GM21526 (cell line): Measurements from ENCODE around the gene CLCN1.
"Not testable (repeated sequence)": the region's sequence is repeated elsewhere in the genome, so short reads cannot be mapped to it uniquely, and the experiment has no call there.

ENCODE experiments used
- ATAC-seq: cut with Tn5 transposase; IDR thresholded peaks from one replicate; pipeline ENCODE4 v1.9.1; 2021; ENCODE audit warnings: moderate library complexity; ENCODE audit not compliant: unreplicated experiment, low FRiP score

Gene CLCN1

GRCh38 chr7:143315776-143316175 lies at the start of gene CLCN1:
Gene CLCN1, plus strand, starts transcription at chr7:143316111. Its CDS starts 102 bp downstream, at chr7:143316213.
- ATAC-seq: no peak

DNA sequence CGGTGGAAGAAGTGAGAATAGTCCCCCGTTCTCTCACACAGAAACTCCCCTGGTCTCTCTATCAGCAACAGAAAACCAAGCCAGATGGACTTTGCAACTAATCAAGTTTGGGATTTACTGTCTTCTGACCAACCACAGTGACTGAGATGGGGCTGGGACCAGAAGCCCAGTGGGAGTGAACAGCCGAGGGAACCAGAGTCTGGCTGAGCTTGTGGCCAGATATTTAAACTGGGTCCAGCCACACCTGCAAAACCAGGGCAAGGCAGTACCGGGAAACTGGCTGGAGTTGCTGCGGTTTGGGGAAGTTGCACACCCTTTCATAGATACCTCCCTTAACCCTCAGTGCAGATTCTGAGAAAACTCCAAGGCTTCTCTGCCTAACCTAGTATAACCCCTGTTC lies 46.7 kb upstream of the CLCN1 start:
- ATAC-seq: no peak

- ATAC-seq: no peak
These were observed 44.7 kb upstream of the CLCN1 start for GRCh38 chr7:143271240-143271639.

DNA sequence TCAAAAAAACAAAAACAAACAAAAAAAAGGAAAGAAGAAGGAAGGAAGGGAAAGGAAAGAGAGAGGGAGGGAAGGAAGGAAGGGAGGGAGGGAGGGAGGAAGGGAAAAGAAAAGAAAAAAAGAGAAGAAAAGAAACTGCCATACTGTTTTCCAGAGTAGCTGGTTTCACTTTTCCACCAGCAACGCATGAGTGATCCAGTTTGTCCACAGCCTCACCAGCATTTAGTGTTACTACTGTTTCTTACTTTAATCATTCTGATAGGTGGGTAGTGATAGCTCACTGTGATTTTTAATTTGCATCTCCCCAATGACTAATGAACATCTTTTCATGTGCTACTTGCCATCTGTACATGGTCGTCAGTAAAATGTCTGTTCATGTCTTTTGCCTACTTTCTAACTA lies 43.0 kb upstream of the CLCN1 start:
- no peak for ATAC-seq

GRCh38 chr7:143279186-143280098 lies 36.5 kb upstream of the CLCN1 start:
- ATAC-seq: no peak

DNA sequence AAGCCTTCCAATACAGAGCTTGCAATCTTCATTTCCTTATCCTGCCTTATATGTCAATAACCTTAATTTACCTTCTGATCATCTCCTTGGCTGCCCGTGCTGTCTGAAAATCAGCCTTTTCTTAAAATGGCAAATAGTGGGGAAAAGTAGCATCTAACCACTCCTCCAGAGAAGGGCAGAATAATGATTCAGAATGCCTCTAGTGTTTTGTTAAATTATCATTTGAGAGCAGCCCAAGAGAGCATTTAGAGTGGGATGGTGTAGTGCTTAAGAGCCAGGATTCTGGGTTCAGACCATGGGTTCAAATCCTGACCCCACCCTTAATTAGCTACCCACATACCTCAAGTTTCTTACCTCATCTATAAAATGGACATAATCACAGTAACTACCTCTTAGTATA lies 35.8 kb upstream of the CLCN1 start:
- ATAC-seq: no peak

DNA sequence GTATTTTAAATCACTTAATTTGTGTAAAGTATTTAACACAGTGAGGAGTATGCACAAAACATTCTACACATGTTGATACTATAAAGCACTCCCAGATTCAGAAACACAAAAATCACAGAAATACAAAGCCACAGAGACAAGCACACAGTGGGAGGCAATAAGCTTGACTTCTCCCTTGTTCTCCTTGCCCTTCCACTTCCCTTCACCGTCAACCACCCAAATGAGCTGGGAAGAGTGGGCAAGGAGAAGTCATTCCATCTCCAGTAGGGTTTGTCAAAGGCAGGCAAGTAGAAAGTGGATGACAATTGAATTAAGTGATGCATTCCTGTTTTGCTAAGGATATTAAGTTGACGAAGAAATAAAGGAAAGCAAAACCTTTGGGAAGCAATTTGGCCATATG lies 35.3 kb upstream of the CLCN1 start:
- ATAC-seq: no peak

DNA sequence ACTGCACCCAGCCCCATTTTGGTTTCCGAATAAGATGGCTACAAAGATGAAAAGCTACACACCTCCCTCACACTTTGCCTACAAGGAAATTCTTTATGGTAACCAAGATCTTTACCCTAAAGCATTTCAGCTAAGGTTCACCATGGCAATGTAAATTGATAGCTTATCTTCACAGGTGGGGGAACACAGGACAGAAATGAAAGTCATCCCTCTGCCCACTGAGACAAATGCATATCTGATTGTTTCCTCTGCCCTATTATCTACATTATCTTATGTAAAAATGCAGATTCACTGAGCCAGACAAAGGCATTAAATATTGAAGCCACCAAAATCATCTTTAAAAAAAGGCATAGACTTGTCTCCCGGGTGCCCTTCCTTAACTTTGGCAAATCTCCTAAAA lies 34.4 kb upstream of the CLCN1 start:
- ATAC-seq: no peak

DNA sequence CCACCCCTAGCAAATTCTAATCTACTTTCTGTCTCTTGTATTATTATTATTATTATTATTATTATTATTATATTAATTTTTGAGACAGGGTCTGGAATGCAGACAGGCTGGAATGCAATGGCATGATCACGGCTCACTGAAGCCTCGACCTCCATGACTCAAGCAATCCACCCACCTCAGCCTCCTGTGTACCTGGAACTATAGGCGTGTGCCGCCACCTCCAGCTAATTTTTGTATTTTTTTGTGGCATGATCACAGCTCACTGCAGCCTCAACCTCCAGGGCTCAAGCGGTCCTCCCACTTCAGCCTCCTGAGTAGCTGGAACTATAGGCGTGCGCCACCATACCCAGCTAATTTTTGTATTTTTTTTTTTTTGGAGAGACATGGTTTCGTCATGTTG lies 33.8 kb upstream of the CLCN1 start:
- no peak for ATAC-seq

DNA sequence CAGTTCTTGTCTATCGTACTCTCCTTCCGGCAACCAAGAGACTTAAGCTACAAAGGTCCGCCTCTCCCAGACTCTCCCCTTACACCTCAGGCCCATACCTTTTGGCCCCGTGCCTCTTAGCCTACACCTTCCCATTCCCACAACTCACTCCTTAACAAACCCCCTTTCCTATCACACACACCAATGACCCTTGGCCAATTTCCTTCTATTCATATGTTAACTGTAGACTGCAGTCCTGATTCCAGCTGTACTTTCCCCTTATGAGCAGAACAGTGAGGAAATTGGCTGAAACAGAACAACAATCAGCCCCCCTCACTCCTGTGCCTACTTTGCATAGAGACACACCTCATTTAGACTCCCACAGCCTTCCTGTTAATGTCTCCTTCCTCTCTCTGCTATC lies 32.5 kb upstream of the CLCN1 start:
- no peak for ATAC-seq

- ATAC-seq: no peak
These were observed 31.1 kb upstream of the CLCN1 start, which contains the start of gene TMEM139 for GRCh38 chr7:143284591-143285469. Gene TMEM139, plus strand, starts transcription at chr7:143284958. Its CDS starts 1,000 bp downstream, at chr7:143285958.

DNA sequence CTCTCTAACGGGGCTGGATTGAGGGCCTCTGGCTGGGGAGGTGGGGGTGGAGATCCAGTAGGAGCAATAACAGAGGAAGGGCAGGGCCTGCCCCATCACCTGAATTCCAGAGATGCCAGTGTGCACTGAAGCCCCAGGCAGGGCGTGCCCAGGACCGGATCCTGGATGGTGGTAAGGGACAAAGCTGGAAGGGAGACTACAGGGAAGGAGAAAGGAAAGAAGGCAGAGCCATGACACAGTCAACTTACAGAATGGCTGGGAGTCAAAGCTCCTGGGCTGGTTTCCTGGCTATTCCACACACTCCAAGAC lies 30.5 kb upstream of the CLCN1 start:
- no peak for ATAC-seq

- ATAC-seq: no peak
These were observed 29.9 kb upstream of the CLCN1 start for GRCh38 chr7:143285806-143286521.

DNA sequence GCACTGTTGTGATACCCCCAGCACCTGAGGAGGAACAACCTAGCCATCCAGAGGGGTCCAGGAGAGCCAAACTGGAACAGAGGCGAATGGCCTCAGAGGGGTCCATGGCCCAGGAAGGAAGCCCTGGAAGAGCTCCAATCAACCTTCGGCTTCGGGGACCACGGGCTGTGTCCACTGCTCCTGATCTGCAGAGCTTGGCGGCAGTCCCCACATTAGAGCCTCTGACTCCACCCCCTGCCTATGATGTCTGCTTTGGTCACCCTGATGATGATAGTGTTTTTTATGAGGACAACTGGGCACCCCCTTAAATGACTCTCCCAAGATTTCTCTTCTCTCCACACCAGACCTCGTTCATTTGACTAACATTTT lies 29.4 kb upstream of the CLCN1 start:
- ATAC-seq: no peak

GRCh38 chr7:143287339-143287934 lies 28.5 kb upstream of the CLCN1 start:
- ATAC-seq: no peak

GRCh38 chr7:143287935-143288826 lies 27.7 kb upstream of the CLCN1 start, which contains the start of gene CASP2:
Gene CASP2, plus strand, starts transcription at chr7:143288351. Its CDS starts 105 bp downstream, at chr7:143288456.
- peak; percentile 90 for ATAC-seq

- peak; percentile 2 for ATAC-seq
These were observed 27.1 kb upstream of the CLCN1 start for GRCh38 chr7:143288836-143289235.

DNA sequence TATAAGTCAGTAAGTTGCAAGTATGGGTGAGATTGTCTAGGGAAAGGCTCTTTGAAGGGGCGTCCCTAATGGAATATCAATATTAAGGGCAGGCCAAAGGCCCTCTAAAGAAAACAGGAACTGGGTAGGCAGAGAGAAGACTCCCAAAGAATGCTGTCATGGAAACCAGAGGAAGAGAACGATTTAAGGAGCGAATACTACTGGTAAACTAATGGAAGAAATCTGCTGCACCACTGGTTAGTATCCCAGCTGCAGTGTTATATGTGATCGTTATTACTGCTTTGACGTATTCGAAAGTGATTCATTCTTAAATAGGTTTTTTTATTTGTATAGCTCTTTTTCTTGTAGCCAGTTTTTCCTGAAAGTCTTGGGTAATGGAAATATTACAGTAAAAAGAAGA lies 26.5 kb upstream of the CLCN1 start:
- ATAC-seq: no peak

DNA sequence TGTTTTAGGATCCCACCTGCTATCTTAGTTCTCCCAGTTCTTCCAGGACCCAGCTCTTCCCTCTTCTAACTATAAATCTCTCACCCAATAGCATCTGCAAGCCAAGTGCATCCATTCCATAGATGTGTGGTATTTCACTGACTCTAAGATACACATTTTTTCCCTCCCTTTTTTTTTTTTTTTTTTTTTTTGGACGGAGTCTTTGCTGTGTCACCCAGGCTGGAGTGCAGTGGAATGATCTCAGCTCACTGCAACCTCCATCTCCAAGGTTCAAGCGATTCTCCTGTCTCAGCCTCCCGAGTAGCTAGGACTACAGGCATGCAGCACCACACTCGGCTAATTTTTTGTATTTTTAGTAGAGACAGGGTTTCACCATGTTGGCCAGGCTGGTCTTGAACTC lies 26.0 kb upstream of the CLCN1 start:
- not testable (repeated sequence) for ATAC-seq
